Measurements from ENCODE around the gene HABP4.

GRCh38 chr9:96483733-96484390, 33.9 kb downstream of the HABP4 start:
- no peak for TF ChIP-seq THAP7 (CRISPR knock-in tag; IDR thresholded peaks at IDR 0.05)
- no peak for TF ChIP-seq YY1 (IDR thresholded peaks at IDR 0.05; ENCODE audit: borderline replicate concordance in 1 of 3, control insufficient read depth in 1 of 3, extremely low read depth in 1 of 3, insufficient read depth in 3 of 3, insufficient read length in 1 of 3, insufficient replicate concordance in 2 of 3, low read depth in 1 of 3, low read length in 2 of 3)
- TF ChIP-seq ZNF274 (IDR thresholded peaks at IDR 0.05; ENCODE audit: borderline replicate concordance, low read depth, low read length), result no peak
- TF ChIP-seq MCM3 (IDR thresholded peaks at IDR 0.05), result no peak
- TF ChIP-seq ZNF384 (IDR thresholded peaks at IDR 0.05; ENCODE audit: low read depth, low read length), result no peak
- no peak for TF ChIP-seq CTCF (IDR thresholded peaks at IDR 0.05 in 2 of 3, conservative IDR thresholded peaks at IDR 0.05 in 1 of 3; ENCODE audit: insufficient read depth in 2 of 3, low read depth in 1 of 3, low read length in 3 of 3)
